GM06990 (cell line): Measurements from ENCODE around the gene OOSP2.

Experiments
- DNase-seq: peaks from one replicate; pipeline ENCODE4 v3.0.0-alpha.2; 2011; ENCODE audit not compliant: insufficient read length; ENCODE audit errors: extremely low read depth
- H3K27me3 ChIP-seq: replicated peaks from 2 replicates; pipeline ENCODE4 v1.6.0; 2011; ENCODE audit warnings: low read length; ENCODE audit not compliant: control insufficient read depth, insufficient read depth
- H3K36me3 ChIP-seq: 2 replicates; pipeline ENCODE4 v1.5.1; 2011; ENCODE audit warnings: low read length; ENCODE audit not compliant: control insufficient read depth, insufficient read depth
- H3K4me3 ChIP-seq: replicated peaks from 2 replicates; pipeline ENCODE4 v1.5.1; 2011; ENCODE audit warnings: low read depth, mild to moderate bottlenecking, control low read depth, low read length
- TF ChIP-seq, protein P1 (sequence below): IDR thresholded peaks from 2 replicates; pipeline ENCODE4 v1.5.1; 2011; ENCODE audit warnings: low read length, control low read depth, mild to moderate bottlenecking, inconsistent platforms; ENCODE audit not compliant: insufficient read depth, poor library complexity, severe bottlenecking

OOSP2 gene

DNA sequence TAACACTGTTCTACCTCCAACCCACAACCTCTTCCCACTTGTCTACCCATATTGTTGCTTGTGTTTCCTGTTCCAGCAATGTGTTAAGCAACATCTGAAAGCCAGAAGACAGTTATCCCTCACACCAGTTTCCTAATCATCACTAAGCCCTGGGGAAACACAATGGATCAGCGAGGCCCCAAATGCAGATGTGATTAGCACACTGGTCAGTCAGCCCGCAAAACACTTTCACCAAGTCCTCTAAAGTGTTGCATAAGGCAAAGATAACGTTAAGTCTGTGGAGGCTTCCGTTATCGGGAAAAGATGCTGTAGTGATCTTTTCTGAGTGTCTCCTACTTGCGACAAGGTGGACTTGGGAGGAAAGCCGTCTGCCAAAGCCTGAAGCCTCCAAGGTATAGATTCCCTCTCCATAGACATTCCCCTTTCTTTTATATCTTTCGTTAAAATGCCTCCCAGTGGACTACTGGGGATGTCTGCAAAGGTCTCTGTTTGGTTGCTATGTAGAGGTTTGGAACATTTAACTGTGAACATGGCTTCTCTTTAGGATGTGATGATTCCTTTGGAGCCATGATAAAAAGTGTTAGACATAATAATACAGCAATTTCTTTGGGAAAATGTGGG is 16.2 kb downstream of the OOSP2 start, which contains the start of gene MS4A3:
Gene MS4A3 (plus strand): TSS at position 317 of the 621 bp plus-strand sequence. CDS start 4,496 bp downstream, outside the sequence.
- no peaks in the 10 kb centered on the region for H3K36me3 ChIP-seq
- DNase-seq = no peak
- H3K4me3 ChIP-seq = no peak within 1 kb of the TSS
- no peaks in the 10 kb centered on the region for H3K27me3 ChIP-seq
- TF ChIP-seq, protein P1, sequence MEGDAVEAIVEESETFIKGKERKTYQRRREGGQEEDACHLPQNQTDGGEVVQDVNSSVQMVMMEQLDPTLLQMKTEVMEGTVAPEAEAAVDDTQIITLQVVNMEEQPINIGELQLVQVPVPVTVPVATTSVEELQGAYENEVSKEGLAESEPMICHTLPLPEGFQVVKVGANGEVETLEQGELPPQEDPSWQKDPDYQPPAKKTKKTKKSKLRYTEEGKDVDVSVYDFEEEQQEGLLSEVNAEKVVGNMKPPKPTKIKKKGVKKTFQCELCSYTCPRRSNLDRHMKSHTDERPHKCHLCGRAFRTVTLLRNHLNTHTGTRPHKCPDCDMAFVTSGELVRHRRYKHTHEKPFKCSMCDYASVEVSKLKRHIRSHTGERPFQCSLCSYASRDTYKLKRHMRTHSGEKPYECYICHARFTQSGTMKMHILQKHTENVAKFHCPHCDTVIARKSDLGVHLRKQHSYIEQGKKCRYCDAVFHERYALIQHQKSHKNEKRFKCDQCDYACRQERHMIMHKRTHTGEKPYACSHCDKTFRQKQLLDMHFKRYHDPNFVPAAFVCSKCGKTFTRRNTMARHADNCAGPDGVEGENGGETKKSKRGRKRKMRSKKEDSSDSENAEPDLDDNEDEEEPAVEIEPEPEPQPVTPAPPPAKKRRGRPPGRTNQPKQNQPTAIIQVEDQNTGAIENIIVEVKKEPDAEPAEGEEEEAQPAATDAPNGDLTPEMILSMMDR = no peak

DNA sequence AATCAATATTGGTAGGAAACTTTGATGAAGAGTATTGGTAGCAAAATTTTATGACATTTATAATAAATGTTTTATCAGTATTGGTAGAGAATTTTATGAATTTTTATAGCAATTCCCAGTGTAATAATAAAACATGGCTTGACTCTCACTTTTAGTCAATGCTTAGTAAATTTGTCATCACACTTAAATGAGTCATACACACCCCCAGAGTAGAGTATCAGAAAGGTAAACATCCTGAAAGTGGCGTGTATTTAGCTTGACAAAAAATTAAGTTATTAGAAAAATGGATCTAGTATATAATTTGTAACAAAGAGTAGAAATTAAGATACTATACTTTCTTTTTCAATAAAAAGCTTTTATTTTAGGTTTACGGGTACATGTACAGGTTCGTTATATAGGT is 18.8 kb downstream of the OOSP2 start:
- TF ChIP-seq, protein P1 = no peak
- Histone ChIP-seq H3K4me3 (no peak overlapping the region), H3K27me3 (no peaks in the 10 kb centered on the region), H3K36me3 (no peaks in the 10 kb centered on the region)
- no peak for DNase-seq

DNA sequence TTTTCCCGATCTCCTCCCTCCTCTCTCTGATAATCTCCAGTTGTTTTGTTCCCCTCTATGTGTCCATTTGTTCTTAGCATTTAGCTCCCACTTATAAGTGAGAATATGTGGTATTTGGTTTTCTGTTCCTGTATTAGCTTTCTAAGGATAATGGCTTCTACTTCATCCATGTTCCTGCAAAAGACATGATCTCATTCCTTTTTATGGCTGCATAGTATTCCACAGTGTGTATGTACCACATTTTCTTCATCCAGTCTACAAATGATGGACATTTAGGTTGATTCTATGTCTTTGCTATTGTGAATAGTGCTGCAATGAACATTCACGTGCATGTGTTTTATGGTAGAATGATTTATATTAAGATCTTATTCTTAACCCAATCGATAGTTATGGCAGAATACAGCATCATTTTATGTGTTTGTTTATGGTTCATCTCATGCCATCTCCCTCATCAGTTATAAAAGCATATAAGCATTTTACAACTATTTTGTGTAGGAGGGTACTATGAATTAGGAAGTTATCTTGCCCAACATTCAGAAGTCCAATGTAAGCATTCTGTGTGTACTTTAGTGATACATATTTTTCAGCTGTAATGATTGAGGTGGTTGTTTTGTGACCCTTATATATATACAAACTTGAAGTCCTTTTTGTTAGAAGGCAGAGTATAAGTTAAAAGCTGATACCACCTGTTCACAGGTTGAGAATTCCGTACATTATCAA is 19.5 kb downstream of the OOSP2 start:
- no peaks in the 10 kb centered on the region for H3K27me3 ChIP-seq
- no peak for DNase-seq
- no peaks in the 10 kb centered on the region for H3K36me3 ChIP-seq
- TF ChIP-seq, protein P1 = no peak
- H3K4me3 ChIP-seq = no peak overlapping the region

DNA sequence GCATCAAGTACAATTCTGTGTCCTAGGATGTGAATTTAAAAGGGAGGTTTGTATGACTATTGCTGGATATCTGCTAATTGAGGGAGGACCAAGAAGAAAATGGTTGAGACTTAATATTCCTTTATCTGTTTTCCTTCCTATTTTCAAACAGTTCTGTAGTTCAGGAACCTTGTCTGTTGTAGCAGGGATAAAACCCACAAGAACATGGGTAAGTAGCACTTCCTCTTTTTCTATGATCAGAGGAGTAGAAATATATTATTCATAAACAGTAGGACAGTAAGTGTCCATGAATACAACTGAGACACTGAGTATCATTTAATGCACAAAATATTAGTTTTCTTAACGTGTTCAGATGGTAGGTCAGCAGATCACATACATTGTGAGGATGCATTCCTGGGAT is 23.9 kb downstream of the OOSP2 start:
- no peak for DNase-seq
- TF ChIP-seq, protein P1 = no peak
- Histone ChIP-seq H3K27me3 (no peaks in the 10 kb centered on the region), H3K4me3 (no peak overlapping the region), H3K36me3 (no peaks in the 10 kb centered on the region)

DNA sequence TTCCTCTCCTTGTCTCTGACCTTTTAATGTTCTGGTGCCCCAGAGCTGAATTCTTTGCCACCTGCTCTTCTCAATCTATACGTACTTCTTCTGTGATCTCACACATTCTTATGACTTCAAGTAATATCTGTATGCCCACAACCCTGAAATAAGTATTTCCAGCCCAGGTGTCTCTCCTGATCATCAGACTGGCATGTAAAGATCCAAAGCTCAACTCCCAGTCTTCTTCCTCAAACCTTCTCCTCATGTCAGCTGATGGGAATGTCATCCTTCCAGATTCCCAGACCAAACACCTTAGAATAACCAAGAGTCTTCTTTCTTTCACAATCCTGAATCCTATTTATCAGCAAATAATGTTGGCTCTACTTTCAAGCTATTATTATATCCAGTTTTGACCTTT is 25.6 kb downstream of the OOSP2 start:
- no peak for DNase-seq
- H3K27me3 ChIP-seq = no peaks in the 10 kb centered on the region
- TF ChIP-seq, protein P1 = no peak
- no peaks in the 10 kb centered on the region for H3K36me3 ChIP-seq
- H3K4me3 ChIP-seq = no peak overlapping the region
